Upper lobe of left lung (tissue), 6 donors: ENCODE measurements around the gene TEX10. TPM values are rescaled to one million over a fixed set of nuclear protein-coding genes. Genes with fewer than 3 reads are reported as not detected.

ENCODE experiments used
- ATAC-seq, 2 donors: fragments of 200-7000 bp; cut with Tn5 transposase; one replicate each; pipeline ENCODE4 v1.9.1; 2022; ENCODE audit warnings: mild to moderate bottlenecking in 2 of 2, moderate library complexity in 2 of 2; ENCODE audit not compliant: low FRiP score in 2 of 2
- DNase-seq, 2 donors: peaks; one replicate each; pipeline ENCODE4 v3.0.0-alpha.2; 2019 to 2020
- H3K27ac ChIP-seq, 4 donors: fragments of 200-600 bp; sonication (generic); one replicate each; pipeline ENCODE4 v1.5.1; 2016 to 2019
- H3K27me3 ChIP-seq, 4 donors: fragments of 200-600 bp; sonication (generic); one replicate each; pipeline ENCODE4 v1.5.1; 2017 to 2019
- H3K36me3 ChIP-seq, 4 donors: fragments of 200-600 bp; sonication (generic); one replicate each; pipeline ENCODE4 v1.5.1; 2016 to 2019
- H3K4me1 ChIP-seq, 4 donors: fragments of 200-600 bp; sonication (generic); one replicate each; pipeline ENCODE4 v1.5.1; 2018 to 2019
- H3K4me3 ChIP-seq, 4 donors: fragments of 200-600 bp; sonication (generic); one replicate each; pipeline ENCODE4 v1.5.1; 2017 to 2019; ENCODE audit warnings: mild to moderate bottlenecking in 2 of 4, moderate library complexity in 1 of 4
- H3K9me3 ChIP-seq, 4 donors: fragments of 200-600 bp; sonication (generic); one replicate each; pipeline ENCODE4 v1.5.1; 2018 to 2019
- EP300 ChIP-seq, 4 donors: sonication (generic); formaldehyde crosslinking; IDR thresholded peaks; one replicate each; pipeline ENCODE4 v1.5.1; 2017; ENCODE audit warnings: antibody characterized with exemption in 4 of 4, control low read depth in 2 of 4
- POLR2A ChIP-seq, 4 donors: fragments of 450-650 bp; IDR thresholded peaks; one replicate each; pipeline ENCODE4 v1.5.1; 2016 to 2017; ENCODE audit warnings: antibody characterized with exemption in 4 of 4, mild to moderate bottlenecking in 2 of 4
- POLR2AphosphoS5 ChIP-seq, 2 donors: sonication (generic); formaldehyde crosslinking; IDR thresholded peaks; one replicate each; pipeline ENCODE4 v1.5.1; 2017; ENCODE audit warnings: antibody characterized with exemption in 2 of 2
- WGBS, 2 donors: methylation state at CpG; one replicate each; pipeline ENCODE4 v1.1.5; 2017 to 2018; 5-methylcytosine and 5-hydroxymethylcytosine counted together
- total RNA-seq, 6 donors: library from RNA; depleted of rRNA in 4 of 6; stranded (reverse); fragments of >200 nt in 4 of 6; gene quantifications; one replicate each; pipeline versions ENCODE4 v1.1.0 to v1.2.1, GENCODE V29; 2016 to 2021
- TF ChIP-seq, protein P1 (sequence below), 6 experiments: fragments of 450-650 bp in 4 of 6; fragments of 200-600 bp in 2 of 6; sonication (generic) in 2 of 6; IDR thresholded peaks; one replicate each; pipeline ENCODE4 v1.5.1; 2016 to 2019; ENCODE audit warnings: antibody characterized with exemption in 6 of 6
- donor health status: DM: no; HTN: no; CAD: no; lungs with moderate emphysema.
- donor health status: DM: no; HTN: yes; CAD: no; lungs with severe emphysema.

The TEX10 gene
- total RNA-seq, 6 donors from 2014 or later: 6.2 to 17.3 (median 13.0) TPM

DNA sequence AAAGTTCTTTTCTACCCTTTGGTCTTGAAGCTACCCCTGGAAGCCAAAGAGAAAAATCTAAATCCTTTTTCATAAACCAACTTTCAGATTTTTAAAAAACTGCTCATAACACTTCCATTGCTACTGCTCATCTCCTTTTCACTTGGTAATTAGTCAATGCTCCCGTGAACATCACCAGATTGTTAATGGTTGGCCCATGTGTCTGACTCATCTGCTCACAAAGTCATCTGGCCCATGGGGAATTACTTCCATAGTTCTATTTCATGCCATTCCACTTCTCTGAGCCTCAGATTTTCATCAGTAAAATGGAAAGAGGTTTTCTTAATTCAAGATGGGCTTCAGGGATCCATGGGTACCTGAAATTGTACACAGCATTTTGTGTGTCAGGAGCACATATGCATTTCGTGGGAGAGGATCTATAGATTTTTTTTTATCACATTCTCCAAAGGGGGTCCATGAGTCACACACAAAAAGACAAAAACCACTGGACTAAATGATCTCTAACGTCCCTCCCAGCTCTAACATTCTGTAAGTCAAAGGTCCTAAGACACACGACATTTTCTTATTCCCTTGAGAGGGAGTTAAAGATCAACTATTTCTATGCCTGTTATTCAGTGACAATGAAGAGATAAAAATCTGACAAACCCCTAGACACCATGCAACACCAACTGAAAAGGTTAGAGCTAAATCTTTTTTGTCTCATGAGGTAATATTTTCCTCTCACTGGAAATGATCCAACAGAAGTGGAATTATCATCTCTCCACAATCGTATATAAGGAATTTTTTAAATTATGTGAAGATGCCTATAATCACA, 75.4 kb downstream of the TEX10 start:
- H3K27me3 ChIP-seq: no peaks in the 10 kb centered on the region
- TF ChIP-seq EP300 (IDR thresholded peaks at IDR 0.05): no peak
- TF ChIP-seq POLR2A (IDR thresholded peaks at IDR 0.05): no peak
- TF ChIP-seq, protein P1, sequence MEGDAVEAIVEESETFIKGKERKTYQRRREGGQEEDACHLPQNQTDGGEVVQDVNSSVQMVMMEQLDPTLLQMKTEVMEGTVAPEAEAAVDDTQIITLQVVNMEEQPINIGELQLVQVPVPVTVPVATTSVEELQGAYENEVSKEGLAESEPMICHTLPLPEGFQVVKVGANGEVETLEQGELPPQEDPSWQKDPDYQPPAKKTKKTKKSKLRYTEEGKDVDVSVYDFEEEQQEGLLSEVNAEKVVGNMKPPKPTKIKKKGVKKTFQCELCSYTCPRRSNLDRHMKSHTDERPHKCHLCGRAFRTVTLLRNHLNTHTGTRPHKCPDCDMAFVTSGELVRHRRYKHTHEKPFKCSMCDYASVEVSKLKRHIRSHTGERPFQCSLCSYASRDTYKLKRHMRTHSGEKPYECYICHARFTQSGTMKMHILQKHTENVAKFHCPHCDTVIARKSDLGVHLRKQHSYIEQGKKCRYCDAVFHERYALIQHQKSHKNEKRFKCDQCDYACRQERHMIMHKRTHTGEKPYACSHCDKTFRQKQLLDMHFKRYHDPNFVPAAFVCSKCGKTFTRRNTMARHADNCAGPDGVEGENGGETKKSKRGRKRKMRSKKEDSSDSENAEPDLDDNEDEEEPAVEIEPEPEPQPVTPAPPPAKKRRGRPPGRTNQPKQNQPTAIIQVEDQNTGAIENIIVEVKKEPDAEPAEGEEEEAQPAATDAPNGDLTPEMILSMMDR (IDR thresholded peaks at IDR 0.05): no peak
- TF ChIP-seq POLR2AphosphoS5 (IDR thresholded peaks at IDR 0.05): no peak
- H3K27ac ChIP-seq: no peak overlapping the region
- 83 to 90% methylated on average over 5 of the region's 5 CpGs for WGBS, 2 donors
- no peak for ATAC-seq
- peaks cover 0 to 27% (median 10%) of the 10 kb centered on the region in 4 donors for H3K36me3 ChIP-seq
- no peaks in the 10 kb centered on the region for H3K4me1 ChIP-seq
- DNase-seq: no peak
- no peaks in the 10 kb centered on the region for H3K9me3 ChIP-seq
- H3K4me3 ChIP-seq: no peak overlapping the region

DNA sequence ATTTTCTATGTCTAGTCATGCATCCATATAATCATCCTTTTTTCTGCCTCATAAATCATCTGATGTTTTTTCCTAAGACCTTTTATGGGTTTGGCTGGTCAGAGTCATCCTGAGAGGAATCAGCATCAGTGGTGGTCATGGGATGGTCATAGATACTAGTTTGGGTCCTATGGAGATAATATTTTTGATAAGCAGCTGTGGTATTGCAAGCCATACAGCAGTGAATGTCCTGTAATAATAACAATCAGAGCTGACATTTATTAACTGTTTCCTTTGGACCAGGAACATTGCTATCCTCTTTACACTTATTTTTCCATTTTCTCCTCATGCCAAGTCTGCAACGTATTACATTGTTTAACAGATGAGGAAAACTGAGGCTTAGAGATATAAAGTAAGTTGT, 83.1 kb downstream of the TEX10 start:
- WGBS, 2 donors: 74 to 85% methylated on average over 1 of the region's 1 CpG
- DNase-seq (no peak), ATAC-seq (no peak)
- no peaks in the 10 kb centered on the region for H3K9me3 ChIP-seq
- TF ChIP-seq, protein P1 (IDR thresholded peaks at IDR 0.05): no peak
- TF ChIP-seq EP300 (IDR thresholded peaks at IDR 0.05): no peak
- no peak for TF ChIP-seq POLR2AphosphoS5 (IDR thresholded peaks at IDR 0.05)
- no peak for TF ChIP-seq POLR2A (IDR thresholded peaks at IDR 0.05)
- H3K36me3 ChIP-seq: peaks cover 0 to 34% (median 16%) of the 10 kb centered on the region in 4 donors
- no peaks in the 10 kb centered on the region for H3K4me1 ChIP-seq
- no peak overlapping the region for H3K4me3 ChIP-seq
- H3K27ac ChIP-seq: no peak overlapping the region
- H3K27me3 ChIP-seq: no peaks in the 10 kb centered on the region

DNA sequence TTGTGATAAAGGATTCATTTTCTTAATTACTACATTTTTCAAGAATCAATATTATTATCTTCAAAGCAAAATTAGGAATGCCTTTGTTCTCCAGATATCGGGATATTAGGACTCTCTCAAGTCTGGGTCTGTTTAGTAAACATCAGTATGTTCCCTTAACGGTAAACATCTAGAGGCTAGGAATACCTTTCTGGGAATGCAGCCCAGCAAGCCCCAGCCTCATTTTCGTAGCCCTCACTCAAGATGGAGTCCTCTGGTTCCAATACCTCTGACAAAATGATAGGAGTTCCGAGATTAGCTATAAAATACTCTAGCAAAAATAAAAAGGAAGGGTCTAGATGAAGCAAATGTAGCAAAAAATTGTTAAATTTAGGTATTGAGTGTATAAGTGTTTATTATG, 84.5 kb downstream of the TEX10 start:
- H3K36me3 ChIP-seq: peaks cover 0 to 29% (median 11%) of the 10 kb centered on the region in 4 donors
- DNase-seq: no peak
- H3K4me3 ChIP-seq: no peak overlapping the region
- TF ChIP-seq, protein P1 (IDR thresholded peaks at IDR 0.05): no peak
- TF ChIP-seq POLR2AphosphoS5 (IDR thresholded peaks at IDR 0.05) (no peak), EP300 (IDR thresholded peaks at IDR 0.05) (no peak), POLR2A (IDR thresholded peaks at IDR 0.05) (no peak)
- no peaks in the 10 kb centered on the region for H3K9me3 ChIP-seq
- ATAC-seq: no peak
- 93 to 94% methylated on average over 4 of the region's 4 CpGs for WGBS, 2 donors
- no peaks in the 10 kb centered on the region for H3K4me1 ChIP-seq
- H3K27ac ChIP-seq: no peak overlapping the region
- no peaks in the 10 kb centered on the region for H3K27me3 ChIP-seq

DNA sequence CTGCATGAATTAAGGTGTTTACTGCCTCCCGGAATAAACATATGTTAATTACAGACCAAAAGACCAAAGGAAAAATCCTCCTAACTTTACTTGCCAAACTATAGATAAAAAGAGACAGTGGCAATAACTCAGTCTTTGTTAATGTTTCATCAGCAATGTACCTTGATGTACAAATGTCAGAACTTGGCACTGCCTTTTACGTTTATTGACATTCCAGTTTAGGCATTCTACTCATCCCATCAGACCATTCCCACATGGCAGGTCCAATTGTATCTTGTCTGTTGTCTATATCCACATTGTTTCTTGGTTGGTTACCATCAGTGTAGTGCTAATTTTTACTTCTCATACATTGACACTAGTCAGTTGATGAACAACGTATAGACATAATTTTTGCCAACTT, 85.5 kb downstream of the TEX10 start:
- 93 to 97% methylated on average over 3 of the region's 3 CpGs for WGBS, 2 donors
- H3K27ac ChIP-seq: no peak overlapping the region
- no peaks in the 10 kb centered on the region for H3K9me3 ChIP-seq
- no peak for TF ChIP-seq POLR2A (IDR thresholded peaks at IDR 0.05)
- TF ChIP-seq, protein P1 (IDR thresholded peaks at IDR 0.05): no peak
- no peak for DNase-seq
- H3K36me3 ChIP-seq: peaks cover 0 to 19% (median 6%) of the 10 kb centered on the region in 4 donors
- no peaks in the 10 kb centered on the region for H3K4me1 ChIP-seq
- H3K27me3 ChIP-seq: no peaks in the 10 kb centered on the region
- H3K4me3 ChIP-seq: no peak overlapping the region
- no peak for ATAC-seq

Other genes starting within 250 kb of the TEX10 start
- gene MSANTD3, start 74.2 kb upstream of the TEX10 start, total RNA-seq: 10 to 100 TPM; 13.6 to 28.3 (median 23.0) TPM
- gene TMEFF1, start 120.2 kb upstream of the TEX10 start, total RNA-seq: under 1 TPM in 4 of 6 donors, not detected in 2; 0.11 to 0.30 (median 0.18) TPM
- 1 to 10 TPM in 2 of 6 donors, under 1 TPM in 4; 0.44 to 2.4 (median 0.80) TPM for gene CAVIN4, start 225.1 kb upstream of the TEX10 start, total RNA-seq